Measurements from ENCODE around the gene OR2G2.

OR2G2 gene

DNA sequence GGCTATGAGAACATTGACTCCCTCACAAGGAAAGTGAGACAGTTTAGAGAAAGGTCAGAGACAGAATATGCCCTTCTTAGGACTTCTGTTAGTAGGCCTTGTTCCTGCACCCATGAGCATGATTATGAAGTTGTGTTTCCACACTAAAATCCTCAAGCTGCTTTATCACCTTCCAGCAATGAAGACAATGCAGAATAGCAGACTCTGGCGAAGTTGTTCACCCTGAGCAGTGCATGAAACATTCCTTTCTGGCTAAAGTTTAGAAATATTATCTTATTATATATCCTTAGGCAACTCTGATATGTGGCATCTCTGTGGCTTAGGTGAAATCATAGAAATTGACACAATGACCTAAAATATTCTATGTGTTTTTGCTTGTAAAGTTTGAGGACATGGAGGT lies 13.9 kb upstream of the OR2G2 start:
- Histone ChIP-seq H3K27me3 (ENCODE audit: control insufficient read depth in 1 of 2, insufficient read depth in 2 of 2, low read length in 2 of 2) (no peaks in the 10 kb centered on the region), H3K27ac (ENCODE audit: low read depth, low read length) (no peak overlapping the region), H3K4me1 (ENCODE audit: insufficient read depth, low read length) (no peaks in the 10 kb centered on the region), H3K4me3 (ENCODE audit: low read depth in 1 of 2, low read length in 2 of 2) (no peak overlapping the region), H3K36me3 (ENCODE audit: insufficient read depth, low read length) (no peaks in the 10 kb centered on the region), H3K9ac (ENCODE audit: low read length) (no peak overlapping the region), H3K9me3 (ENCODE audit: low read length) (no peaks in the 10 kb centered on the region)

- Histone ChIP-seq H3K36me3 (ENCODE audit: insufficient read depth, low read length) (no peaks in the 10 kb centered on the region), H3K27me3 (ENCODE audit: control insufficient read depth in 1 of 2, insufficient read depth in 2 of 2, low read length in 2 of 2) (no peaks in the 10 kb centered on the region), H3K27ac (ENCODE audit: low read depth, low read length) (no peak overlapping the region), H3K4me3 (ENCODE audit: low read depth in 1 of 2, low read length in 2 of 2) (no peak overlapping the region), H3K4me1 (ENCODE audit: insufficient read depth, low read length) (no peaks in the 10 kb centered on the region), H3K9ac (ENCODE audit: low read length) (no peak overlapping the region), H3K9me3 (ENCODE audit: low read length) (no peaks in the 10 kb centered on the region)
These were observed 13.5 kb upstream of the OR2G2 start for GRCh38 chr1:247574664-247575063.

DNA sequence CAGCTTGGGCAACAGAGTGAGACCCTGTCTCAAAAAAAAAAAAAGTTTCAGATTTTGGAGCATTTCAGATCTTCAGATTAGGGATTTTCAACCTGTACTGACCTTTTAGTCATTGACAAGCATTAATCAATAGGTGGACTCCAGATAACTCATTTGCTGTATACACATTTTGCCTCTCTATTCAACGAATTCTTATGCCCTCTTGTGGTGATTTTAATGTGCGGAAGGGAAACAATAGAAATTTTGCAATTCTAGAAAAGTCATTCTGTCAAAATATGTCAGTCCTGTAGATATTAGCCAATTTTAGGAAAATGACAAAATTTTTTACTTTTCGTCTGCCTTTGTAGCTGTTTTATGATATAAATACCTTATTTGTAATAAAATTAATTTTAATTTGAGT lies 11.6 kb upstream of the OR2G2 start:
- H3K9me3 ChIP-seq (ENCODE audit: low read length) = no peaks in the 10 kb centered on the region
- no peak overlapping the region for H3K9ac ChIP-seq (ENCODE audit: low read length)
- H3K4me3 ChIP-seq (ENCODE audit: low read depth in 1 of 2, low read length in 2 of 2) = no peak overlapping the region
- no peaks in the 10 kb centered on the region for H3K27me3 ChIP-seq (ENCODE audit: control insufficient read depth in 1 of 2, insufficient read depth in 2 of 2, low read length in 2 of 2)
- no peaks in the 10 kb centered on the region for H3K4me1 ChIP-seq (ENCODE audit: insufficient read depth, low read length)
- no peaks in the 10 kb centered on the region for H3K36me3 ChIP-seq (ENCODE audit: insufficient read depth, low read length)
- no peak overlapping the region for H3K27ac ChIP-seq (ENCODE audit: low read depth, low read length)

DNA sequence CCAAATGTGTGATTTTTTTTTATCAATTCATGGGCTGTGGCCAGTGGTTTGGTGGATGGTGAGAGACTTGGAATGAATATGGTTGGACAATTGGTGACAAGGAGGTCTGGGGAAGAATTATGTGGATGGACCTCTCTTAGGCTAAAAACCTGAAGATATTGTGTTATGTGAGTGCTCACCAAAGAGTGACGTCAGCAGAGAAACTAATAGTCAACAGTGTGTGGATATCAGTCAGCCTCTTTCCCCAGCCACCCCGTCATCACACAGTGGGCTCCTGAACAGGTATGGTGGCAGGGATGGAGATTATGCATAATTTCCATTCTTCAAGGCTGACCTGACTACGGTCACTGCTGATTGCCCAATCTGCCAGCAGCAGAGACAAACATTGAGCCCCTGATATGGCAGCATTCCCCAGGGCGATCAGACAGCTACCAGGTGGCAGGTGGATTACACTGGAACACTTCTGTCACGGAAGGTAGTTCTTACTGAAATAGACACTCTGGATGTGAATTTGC lies 9.2 kb upstream of the OR2G2 start:
- Histone ChIP-seq H3K4me3 (ENCODE audit: low read depth in 1 of 2, low read length in 2 of 2) (no peak overlapping the region), H3K9me3 (ENCODE audit: low read length) (no peaks in the 10 kb centered on the region), H3K27ac (ENCODE audit: low read depth, low read length) (no peak overlapping the region), H3K4me1 (ENCODE audit: insufficient read depth, low read length) (no peaks in the 10 kb centered on the region), H3K36me3 (ENCODE audit: insufficient read depth, low read length) (no peaks in the 10 kb centered on the region), H3K9ac (ENCODE audit: low read length) (no peak overlapping the region), H3K27me3 (ENCODE audit: control insufficient read depth in 1 of 2, insufficient read depth in 2 of 2, low read length in 2 of 2) (no peaks in the 10 kb centered on the region)

- H3K36me3 ChIP-seq (ENCODE audit: insufficient read depth, low read length) = no peaks in the 10 kb centered on the region
- H3K27me3 ChIP-seq (ENCODE audit: control insufficient read depth in 1 of 2, insufficient read depth in 2 of 2, low read length in 2 of 2) = no peaks in the 10 kb centered on the region
- no peak within 1 kb of the TSS for H3K9ac ChIP-seq (ENCODE audit: low read length)
- H3K4me3 ChIP-seq (ENCODE audit: low read depth in 1 of 2, low read length in 2 of 2) = no peak within 1 kb of the TSS
- H3K4me1 ChIP-seq (ENCODE audit: insufficient read depth, low read length) = no peaks in the 10 kb centered on the region
- no peak within 1 kb of the TSS for H3K27ac ChIP-seq (ENCODE audit: low read depth, low read length)
- no peaks in the 10 kb centered on the region for H3K9me3 ChIP-seq (ENCODE audit: low read length)
These were observed 17.1 kb downstream of the OR2G2 start, which contains the start of gene OR2G3 for GRCh38 chr1:247605286-247605685. OR2G3 (plus strand) TSS chr1:247605586; CDS start chr1:247605586, 0 bp downstream.

DNA sequence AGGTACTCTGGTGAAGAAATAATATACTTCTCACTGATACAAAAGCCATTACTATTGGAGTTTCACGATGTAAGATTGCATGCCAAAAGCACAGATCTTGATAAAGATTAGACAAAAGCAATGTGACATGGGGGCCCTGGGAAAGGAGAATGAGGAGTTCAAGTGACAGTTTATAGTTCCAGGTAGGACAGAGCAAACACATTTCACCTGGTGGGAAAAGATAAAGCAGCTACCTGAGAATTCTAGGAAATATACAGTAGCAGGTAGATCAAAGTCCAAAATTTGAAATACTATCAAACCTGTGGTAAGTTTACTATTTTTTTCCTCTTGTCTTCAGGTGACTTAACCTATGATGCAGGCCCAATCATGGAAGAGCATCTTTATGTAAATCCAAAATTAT lies 25.2 kb downstream of the OR2G2 start:
- H3K9ac ChIP-seq (ENCODE audit: low read length) = no peak overlapping the region
- H3K9me3 ChIP-seq (ENCODE audit: low read length) = no peaks in the 10 kb centered on the region
- no peak overlapping the region for H3K27ac ChIP-seq (ENCODE audit: low read depth, low read length)

GRCh38 chr1:247614625-247615024 lies 26.5 kb downstream of the OR2G2 start:
- H3K4me1 ChIP-seq (ENCODE audit: insufficient read depth, low read length) = no peaks in the 10 kb centered on the region
- H3K27me3 ChIP-seq (ENCODE audit: control insufficient read depth in 1 of 2, insufficient read depth in 2 of 2, low read length in 2 of 2) = no peaks in the 10 kb centered on the region
- H3K9me3 ChIP-seq (ENCODE audit: low read length) = no peaks in the 10 kb centered on the region
- H3K27ac ChIP-seq (ENCODE audit: low read depth, low read length) = no peak overlapping the region
- no peak overlapping the region for H3K4me3 ChIP-seq (ENCODE audit: low read depth in 1 of 2, low read length in 2 of 2)
- H3K36me3 ChIP-seq (ENCODE audit: insufficient read depth, low read length) = no peaks in the 10 kb centered on the region
- H3K9ac ChIP-seq (ENCODE audit: low read length) = no peak overlapping the region

More for the DNA sequence above, 25.2 kb downstream of the OR2G2 start:
- Histone ChIP-seq H3K36me3 (ENCODE audit: insufficient read depth, low read length) (no peaks in the 10 kb centered on the region), H3K27me3 (ENCODE audit: control insufficient read depth in 1 of 2, insufficient read depth in 2 of 2, low read length in 2 of 2) (no peaks in the 10 kb centered on the region), H3K4me3 (ENCODE audit: low read depth in 1 of 2, low read length in 2 of 2) (no peak overlapping the region), H3K4me1 (ENCODE audit: insufficient read depth, low read length) (no peaks in the 10 kb centered on the region)

GRCh38 chr1:247627951-247628350 lies 39.8 kb downstream of the OR2G2 start:
- Histone ChIP-seq H3K4me3 (ENCODE audit: low read depth in 1 of 2, low read length in 2 of 2) (no peak overlapping the region), H3K9me3 (ENCODE audit: low read length) (no peaks in the 10 kb centered on the region), H3K4me1 (ENCODE audit: insufficient read depth, low read length) (no peaks in the 10 kb centered on the region), H3K27me3 (ENCODE audit: control insufficient read depth in 1 of 2, insufficient read depth in 2 of 2, low read length in 2 of 2) (no peaks in the 10 kb centered on the region), H3K36me3 (ENCODE audit: insufficient read depth, low read length) (no peaks in the 10 kb centered on the region), H3K27ac (ENCODE audit: low read depth, low read length) (no peak overlapping the region), H3K9ac (ENCODE audit: low read length) (no peak overlapping the region)

- no peaks in the 10 kb centered on the region for H3K9me3 ChIP-seq (ENCODE audit: low read length)
These were observed 49.9 kb downstream of the OR2G2 start for GRCh38 chr1:247638011-247638410.

DNA sequence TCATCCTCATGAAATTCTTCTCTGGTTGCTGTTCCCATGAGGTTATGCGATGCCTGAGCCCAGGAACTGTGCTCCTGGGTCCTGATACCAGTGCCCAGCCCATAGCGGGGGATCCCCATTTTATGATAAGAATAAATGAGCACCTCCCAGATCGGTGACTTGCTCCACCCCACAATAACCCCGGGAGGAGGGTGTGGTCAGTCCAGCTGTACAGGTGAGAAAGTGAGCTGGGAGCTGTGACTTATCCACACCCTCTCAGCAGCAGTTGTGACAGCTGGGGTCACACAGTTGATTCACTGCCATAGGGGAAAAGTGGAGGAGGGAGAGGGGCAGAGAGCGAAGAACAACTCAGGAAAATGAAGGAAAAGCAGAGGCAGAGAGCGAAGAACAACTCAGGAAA lies 50.6 kb downstream of the OR2G2 start:
- H3K4me3 ChIP-seq (ENCODE audit: low read depth in 1 of 2, low read length in 2 of 2) = no peak overlapping the region
- no peak overlapping the region for H3K27ac ChIP-seq (ENCODE audit: low read depth, low read length)
- no peaks in the 10 kb centered on the region for H3K4me1 ChIP-seq (ENCODE audit: insufficient read depth, low read length)
- H3K36me3 ChIP-seq (ENCODE audit: insufficient read depth, low read length) = no peaks in the 10 kb centered on the region
- no peaks in the 10 kb centered on the region for H3K27me3 ChIP-seq (ENCODE audit: control insufficient read depth in 1 of 2, insufficient read depth in 2 of 2, low read length in 2 of 2)
- H3K9me3 ChIP-seq (ENCODE audit: low read length) = no peaks in the 10 kb centered on the region
- no peak overlapping the region for H3K9ac ChIP-seq (ENCODE audit: low read length)

More at GRCh38 chr1:247638011-247638410, 49.9 kb downstream of the OR2G2 start:
- Histone ChIP-seq H3K36me3 (ENCODE audit: insufficient read depth, low read length) (no peaks in the 10 kb centered on the region), H3K27ac (ENCODE audit: low read depth, low read length) (no peak overlapping the region), H3K27me3 (ENCODE audit: control insufficient read depth in 1 of 2, insufficient read depth in 2 of 2, low read length in 2 of 2) (no peaks in the 10 kb centered on the region), H3K4me1 (ENCODE audit: insufficient read depth, low read length) (no peaks in the 10 kb centered on the region), H3K4me3 (ENCODE audit: low read depth in 1 of 2, low read length in 2 of 2) (no peak overlapping the region), H3K9ac (ENCODE audit: low read length) (no peak overlapping the region)
